GM12874 (cell line): Measurements from ENCODE around the gene ZSCAN1.

ENCODE experiments used
- TF ChIP-seq, protein P1 (sequence below): IDR thresholded peaks from 2 replicates; pipeline ENCODE4 v1.5.1; 2011; ENCODE audit warnings: low read depth, mild to moderate bottlenecking, control low read depth, low read length, moderate library complexity; ENCODE audit not compliant: insufficient read depth

The ZSCAN1 gene

DNA sequence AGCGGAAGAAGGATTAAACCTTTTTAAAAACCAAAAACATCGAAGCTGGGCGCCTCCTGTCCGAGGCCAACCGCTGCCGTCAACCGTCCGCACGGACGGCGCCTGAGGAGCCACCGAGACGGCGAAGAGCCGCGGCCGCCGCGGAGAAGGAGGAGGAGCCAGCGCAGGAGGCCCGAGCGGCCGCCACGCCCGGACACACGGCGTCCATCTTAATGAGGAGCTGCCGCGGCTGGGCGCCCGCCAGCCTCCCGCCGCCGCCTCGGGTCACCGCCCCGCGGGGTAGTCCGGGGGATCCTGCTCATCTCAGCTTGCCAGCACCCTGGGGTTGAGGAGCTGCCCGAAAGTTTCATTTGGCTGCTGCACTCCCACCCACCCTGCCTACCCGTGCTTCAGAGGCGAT lies 10.6 kb downstream of the ZSCAN1 start:
- TF ChIP-seq, protein P1, sequence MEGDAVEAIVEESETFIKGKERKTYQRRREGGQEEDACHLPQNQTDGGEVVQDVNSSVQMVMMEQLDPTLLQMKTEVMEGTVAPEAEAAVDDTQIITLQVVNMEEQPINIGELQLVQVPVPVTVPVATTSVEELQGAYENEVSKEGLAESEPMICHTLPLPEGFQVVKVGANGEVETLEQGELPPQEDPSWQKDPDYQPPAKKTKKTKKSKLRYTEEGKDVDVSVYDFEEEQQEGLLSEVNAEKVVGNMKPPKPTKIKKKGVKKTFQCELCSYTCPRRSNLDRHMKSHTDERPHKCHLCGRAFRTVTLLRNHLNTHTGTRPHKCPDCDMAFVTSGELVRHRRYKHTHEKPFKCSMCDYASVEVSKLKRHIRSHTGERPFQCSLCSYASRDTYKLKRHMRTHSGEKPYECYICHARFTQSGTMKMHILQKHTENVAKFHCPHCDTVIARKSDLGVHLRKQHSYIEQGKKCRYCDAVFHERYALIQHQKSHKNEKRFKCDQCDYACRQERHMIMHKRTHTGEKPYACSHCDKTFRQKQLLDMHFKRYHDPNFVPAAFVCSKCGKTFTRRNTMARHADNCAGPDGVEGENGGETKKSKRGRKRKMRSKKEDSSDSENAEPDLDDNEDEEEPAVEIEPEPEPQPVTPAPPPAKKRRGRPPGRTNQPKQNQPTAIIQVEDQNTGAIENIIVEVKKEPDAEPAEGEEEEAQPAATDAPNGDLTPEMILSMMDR, result no peak

DNA sequence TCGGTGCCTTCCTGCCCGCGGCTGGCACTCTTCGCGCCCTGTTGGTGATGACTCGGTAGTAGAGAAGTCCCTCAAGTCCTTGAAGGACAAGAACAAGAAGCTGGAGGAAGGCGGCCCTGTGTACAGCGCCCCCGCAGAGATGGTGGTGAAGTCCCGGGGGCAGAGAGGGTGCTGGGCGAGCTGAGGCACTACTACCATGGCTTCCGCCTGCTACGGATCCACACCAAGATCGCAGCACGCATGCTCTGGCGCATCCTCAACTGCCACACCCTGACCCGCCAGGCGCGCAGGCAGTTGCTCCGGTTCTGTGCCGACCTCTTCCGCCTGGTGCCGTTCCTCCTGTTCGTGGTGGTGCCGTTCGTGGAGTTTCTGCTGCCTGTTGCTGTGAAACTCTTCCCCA lies 11.1 kb downstream of the ZSCAN1 start:
- TF ChIP-seq, protein P1, result no peak

DNA sequence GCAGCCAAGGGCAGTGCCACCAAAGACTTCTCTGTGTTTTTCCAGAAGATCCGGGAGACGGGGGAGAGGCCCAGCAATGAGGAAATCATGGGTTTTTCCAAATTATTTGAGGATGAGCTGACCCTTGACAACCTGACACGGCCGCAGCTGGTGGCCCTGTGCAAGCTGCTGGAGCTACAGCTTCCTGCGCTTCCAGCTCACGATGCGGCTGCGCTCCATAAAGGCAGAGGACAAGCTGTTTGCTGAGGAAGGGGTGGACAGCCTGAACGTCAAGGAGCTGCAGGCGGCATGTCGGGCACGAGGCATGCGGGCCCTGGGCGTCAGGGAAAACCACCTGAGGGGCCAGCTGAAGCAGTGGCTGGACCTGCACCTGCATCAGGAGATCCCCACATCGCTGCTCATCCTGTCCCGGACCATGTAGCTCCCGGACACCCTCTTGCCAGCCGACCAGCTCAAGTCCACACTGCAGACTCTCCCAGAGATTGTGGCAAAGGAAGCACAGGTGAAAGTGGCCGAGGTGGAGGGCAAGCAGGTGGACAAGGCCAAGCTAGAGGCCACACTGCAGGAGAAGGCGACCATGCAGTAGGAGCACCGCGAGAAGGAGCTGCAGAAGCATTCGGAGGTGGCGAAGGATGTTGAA lies 11.7 kb downstream of the ZSCAN1 start:
- TF ChIP-seq, protein P1, result no peak

DNA sequence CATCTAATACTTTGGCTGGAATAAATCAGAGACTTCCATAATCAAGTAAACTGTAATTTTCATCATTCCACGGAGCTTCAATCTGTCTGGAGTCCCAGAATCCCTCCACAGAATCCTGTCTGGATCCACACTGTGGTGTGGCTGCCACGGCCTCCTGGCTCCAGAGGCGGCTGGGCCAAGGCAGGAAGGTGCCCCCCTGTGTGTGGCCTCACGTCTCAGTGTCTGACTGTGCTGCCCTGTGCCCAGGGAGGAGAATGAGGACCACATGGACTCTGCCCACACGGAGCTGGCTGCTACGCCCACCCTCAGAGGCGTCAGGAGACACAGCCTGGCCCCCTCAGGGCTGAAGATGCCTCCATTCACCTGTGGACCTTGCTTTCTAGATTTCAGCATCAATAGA lies 13.0 kb downstream of the ZSCAN1 start:
- TF ChIP-seq, protein P1, result no peak

DNA sequence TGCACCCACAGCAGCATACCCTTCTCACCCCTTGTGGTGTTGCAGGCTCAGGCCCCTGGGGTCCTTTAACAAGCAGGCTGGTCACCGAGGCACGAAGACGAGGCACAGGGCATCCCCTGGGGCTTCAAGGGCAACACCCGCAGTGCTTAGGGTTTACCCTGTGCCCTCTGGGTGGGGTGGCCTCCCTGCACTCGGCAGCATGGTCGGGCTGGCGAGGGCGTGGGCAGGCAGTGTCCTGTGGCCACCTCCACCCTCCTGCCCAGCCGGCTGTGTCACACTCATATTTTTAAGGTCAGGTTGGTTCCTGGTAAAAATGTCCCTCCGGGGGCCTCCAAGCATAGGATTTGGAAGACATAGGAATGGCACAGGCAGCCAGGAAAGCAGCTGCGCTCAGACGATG lies 13.8 kb downstream of the ZSCAN1 start:
- TF ChIP-seq, protein P1, result no peak

DNA sequence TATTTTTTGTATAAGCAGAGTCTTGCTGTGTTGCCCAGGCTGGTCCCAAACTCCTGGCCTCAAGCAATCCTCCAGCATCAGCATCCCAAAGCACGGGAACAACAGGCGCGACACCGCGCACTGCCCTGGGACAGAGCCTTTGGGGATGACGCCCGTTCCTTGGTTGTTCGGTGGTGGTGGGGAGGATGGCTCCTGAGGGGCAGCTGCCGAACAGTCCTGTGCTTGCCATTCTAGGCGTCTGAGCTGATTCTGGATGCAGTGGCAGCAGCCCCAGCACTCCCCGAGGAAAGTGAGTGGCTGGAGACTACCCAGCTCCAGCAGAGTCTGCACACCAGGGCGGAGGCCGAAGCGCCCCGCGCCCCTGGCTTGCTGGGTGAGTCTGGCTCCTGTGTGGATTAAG lies 18.4 kb downstream of the ZSCAN1 start:
- TF ChIP-seq, protein P1, result no peak

DNA sequence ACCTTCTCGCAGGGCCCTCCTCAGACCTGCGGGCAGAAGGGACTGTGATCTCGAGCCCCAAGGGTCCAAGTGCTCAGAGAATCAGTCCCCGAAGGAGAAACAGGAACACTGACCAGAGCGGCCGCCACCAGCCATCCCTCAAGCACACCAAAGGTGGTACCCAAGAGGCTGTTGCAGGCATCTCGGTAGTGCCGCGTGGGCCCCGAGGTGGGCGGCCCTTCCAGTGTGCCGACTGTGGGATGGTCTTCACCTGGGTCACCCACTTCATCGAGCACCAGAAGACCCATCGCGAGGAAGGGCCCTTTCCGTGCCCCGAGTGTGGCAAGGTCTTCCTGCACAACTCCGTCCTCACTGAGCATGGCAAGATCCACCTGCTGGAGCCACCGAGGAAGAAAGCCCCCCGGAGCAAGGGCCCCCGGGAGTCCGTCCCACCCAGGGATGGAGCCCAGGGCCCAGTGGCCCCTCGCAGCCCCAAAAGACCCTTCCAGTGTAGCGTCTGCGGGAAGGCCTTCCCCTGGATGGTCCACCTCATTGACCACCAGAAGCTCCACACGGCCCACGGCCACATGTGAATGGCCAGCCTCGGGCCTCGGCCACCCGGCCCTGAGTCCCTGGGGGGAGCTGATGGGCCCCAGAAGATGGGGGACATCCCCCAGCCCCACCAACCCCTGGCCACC lies 19.8 kb downstream of the ZSCAN1 start:
- TF ChIP-seq, protein P1, result no peak
